Jurkat, Clone E6-1 (cell line): ENCODE measurements around the gene BATF3.
"Not testable (repeated sequence)": the region's sequence is repeated elsewhere in the genome, so short reads cannot be mapped to it uniquely, and the experiment has no call there.

Experiments
- DNase-seq: peaks from one replicate; pipeline ENCODE4 v3.0.0-alpha.2; 2011; ENCODE audit warnings: low read depth, low spot score
- H3K4me3 ChIP-seq: 2 replicates; pipeline ENCODE4 v1.5.1; 2011; ENCODE audit warnings: mild to moderate bottlenecking, low read length, control low read depth, moderate library complexity

BATF3 gene

DNA sequence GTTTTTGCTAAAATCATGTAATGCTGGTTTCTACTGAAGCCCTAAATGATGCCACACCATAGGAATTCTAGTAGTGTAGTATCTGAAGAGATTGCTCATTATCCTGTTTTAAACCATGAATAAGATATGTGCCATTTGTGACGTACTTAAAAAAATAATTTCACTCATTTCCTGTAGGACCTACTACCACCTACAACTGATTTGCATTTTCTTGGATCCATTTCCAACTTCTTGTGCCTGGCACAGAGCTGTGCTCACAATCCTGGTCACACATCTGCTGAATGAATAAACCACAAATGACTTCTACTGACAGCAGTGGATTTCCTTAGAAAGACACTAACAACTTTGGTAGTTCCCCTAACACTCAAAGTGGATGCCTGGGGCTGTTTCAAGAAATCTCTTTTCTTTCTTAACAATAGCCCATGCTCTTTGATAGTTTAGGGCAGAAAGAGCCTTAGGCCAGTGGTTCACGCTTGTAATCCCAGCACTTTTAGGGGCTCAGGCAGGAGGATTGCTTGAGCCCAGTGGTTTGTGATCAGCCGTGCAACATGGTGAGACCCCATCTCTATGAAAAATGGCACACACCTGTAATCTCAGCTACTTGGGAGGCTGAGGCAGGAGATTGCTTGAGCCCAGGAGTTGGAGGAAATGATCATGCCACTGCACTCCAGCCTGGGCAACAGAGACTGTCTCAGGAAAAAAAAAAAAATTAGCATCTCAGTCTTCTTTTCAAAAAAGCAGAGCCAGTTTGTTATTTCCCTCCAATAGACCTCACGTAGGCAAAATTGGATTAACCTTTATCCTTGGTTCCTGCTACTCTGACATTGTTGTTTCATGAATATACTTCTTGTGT is 13.0 kb upstream of the BATF3 start:
- DNase-seq: peak; percentile 10
- H3K4me3 ChIP-seq: no peak overlapping the region

DNA sequence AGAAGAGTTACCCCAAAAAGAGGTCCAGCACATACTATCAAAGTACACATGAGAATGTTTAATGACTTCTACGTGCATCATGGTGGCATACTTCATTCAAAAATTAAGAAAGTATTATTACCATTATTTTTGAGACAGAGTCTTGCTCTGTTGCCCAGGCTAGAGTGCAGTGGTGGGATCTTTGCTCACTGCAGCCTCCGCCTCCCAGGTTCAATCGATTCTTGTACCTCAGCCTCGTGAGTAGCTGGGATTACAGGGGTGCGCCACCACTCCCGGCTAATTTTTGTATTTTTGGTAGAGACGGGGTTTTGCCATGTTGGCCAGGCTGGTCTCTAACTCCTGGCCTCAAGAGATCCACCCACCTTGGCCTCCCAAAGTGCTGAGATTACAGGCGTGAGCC is 12.3 kb upstream of the BATF3 start:
- DNase-seq, H3K4me3 ChIP-seq: not testable (repeated sequence)

DNA sequence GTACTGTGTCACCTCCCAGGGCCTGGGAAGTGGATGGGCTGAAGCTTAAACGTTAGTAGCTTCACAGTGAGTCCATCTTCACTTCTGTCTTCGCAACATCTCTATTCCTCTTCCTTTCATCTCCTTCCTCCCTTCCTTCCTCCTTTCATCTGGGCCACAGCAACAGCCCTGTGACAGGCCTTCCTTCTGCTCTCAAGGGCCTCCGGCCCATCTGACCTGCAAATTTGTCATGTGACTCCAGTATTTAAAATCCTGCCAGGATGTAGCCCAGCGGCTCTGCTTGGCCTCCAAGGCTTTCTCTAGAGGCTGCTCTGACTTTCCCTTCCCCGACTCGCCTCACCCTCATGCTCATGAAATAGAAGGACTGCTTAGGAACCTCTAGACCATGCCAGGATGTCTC is 10.9 kb upstream of the BATF3 start:
- no peak overlapping the region for H3K4me3 ChIP-seq
- DNase-seq: no peak

DNA sequence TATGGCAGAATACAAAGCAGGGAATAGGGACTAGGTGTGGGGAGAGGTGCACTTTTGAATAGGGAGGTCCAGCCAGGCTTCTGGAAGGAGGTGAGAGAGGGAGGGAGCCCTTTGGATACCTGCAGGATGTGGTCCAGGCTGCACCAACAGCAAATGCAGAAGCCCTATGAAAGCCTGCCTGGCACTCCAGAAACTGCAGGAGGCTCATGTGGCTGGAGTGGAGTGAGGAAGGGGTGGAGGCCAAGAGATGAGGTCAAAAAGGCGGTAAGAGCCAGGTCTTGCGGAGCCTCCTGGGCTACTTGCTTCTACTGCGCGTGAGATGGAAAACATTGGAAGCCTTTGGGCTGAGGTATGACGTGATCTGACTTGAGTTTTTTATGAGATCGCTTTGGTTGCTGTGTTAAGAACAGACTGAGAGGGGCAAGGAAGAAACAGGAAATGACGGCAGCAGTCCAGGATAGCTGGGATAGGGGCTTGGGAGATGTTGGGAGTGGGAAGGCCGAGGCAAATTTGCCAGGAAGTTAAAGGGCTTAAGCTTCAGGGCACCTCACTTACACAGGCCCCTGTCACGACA is 4.4 kb upstream of the BATF3 start:
- DNase-seq: no peak

DNA sequence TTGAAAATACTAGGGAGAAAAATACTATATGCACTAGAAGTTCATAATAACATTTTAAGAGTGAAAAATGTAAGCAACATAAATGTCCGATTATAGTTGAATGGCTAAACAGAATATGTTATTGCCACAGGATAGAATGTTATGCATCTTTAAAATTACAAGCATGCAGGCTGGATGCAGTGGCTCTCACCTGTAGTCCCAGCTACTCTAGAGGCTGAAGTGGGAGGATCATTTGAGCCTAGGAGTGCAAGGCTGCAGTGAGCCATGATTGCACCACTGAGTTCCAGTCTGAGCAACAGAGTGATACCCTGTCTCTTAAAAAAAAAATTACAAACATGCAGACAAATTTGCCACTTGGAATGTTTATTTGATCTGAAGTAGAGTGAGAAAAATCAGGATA is 3.0 kb upstream of the BATF3 start:
- no peak overlapping the region for H3K4me3 ChIP-seq
- DNase-seq: no peak

More for the DNA sequence above, 4.4 kb upstream of the BATF3 start:
- H3K4me3 ChIP-seq: no peak overlapping the region

DNA sequence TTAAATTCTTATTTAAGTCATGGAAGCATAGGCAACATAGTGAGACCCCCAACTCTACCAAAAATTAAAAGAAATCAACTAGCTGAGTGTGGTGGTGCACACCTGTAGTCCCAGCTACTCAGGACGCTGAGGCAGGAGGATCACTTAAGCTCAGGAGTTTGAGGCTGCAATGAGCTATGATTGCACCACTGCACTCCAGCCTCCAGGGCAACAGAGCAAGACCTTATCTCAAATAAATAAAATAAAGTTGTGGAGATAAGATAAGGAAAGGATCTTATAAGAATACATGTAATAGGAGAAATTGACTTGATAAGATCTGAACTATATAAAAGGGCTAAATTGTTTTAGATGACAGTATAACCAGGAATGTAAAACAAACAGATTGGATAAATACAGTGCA is 2.3 kb upstream of the BATF3 start:
- H3K4me3 ChIP-seq: no peak overlapping the region
- no peak for DNase-seq

DNA sequence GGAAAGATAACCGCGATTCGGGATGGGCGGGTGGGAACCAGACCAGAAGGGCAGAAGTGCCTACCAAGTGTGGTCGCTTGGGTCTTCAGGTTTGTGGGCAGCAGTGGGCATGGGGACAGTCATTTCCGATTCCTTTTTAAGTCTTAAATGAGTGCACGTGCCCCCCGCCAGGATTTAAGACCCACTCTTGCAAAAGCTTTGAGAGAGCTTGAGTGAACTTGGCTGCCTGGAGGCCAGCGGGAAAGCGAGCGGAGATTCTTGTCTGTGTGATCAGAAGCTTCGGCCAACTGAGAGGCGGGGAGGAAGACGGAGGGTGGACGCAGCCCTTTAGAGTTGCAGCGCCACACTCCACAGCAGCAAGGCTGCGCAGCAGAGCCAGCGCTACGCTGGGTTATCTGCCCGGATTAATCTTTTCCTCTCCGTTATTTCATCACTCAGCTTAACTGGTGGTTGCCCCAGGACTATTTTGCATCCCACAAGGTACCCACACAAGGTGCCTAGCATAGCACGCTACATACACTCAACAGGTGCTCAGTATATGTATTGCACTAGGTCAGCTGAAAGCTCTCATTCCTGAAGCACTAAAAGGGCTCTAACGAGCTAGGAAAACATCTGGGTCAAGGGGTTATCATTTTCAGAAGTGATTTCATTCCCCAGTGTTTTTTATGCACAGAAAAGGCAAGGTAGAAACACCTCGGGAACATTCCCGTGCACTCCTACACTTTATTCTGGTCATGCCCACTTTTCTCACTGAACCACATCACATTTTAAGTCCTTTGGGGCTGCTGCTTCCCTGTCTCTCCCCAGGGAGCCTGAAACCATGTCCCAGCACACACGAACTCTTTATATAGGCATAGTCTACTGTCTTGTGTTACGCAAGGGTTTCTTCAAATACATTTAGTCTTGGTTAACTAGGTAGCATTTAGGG is 1.5 kb upstream of the BATF3 start:
- no peak for DNase-seq
- no peak overlapping the region for H3K4me3 ChIP-seq

DNA sequence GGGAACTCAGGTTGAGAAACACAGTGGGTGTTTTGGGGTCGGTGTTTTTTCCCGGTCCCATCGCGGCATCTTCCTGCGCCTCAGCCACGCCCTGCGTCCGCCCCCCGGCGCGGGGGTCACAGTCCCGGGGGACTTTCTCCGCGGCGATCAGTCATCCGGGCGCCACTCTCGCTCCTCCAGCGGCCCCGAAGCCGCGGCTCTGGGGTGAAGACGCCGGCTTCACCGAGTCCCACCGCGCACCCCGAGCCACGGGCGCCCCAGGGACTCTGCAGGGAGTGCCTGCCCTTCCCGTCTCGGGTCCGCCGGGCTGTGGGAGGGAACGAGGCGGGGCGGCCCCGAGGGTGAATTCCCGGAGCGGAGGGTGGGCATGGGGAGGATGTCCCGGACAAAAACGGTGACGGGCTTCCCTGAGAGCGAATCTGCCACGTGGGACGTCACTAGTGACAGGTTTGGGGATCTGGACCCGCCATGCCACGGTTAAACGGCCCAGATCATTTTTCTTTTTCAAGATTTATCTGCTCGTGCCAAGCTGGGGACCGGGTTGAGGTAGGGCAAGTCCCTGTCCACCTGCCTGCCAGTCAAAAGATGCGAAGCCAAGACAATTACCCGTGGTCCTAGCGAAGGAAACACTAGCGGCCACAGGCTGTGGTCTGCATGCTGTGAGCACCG is 717 bp upstream of the BATF3 start:
- DNase-seq: no peak
- H3K4me3 ChIP-seq: peak overlapping the region; percentile 66

DNA sequence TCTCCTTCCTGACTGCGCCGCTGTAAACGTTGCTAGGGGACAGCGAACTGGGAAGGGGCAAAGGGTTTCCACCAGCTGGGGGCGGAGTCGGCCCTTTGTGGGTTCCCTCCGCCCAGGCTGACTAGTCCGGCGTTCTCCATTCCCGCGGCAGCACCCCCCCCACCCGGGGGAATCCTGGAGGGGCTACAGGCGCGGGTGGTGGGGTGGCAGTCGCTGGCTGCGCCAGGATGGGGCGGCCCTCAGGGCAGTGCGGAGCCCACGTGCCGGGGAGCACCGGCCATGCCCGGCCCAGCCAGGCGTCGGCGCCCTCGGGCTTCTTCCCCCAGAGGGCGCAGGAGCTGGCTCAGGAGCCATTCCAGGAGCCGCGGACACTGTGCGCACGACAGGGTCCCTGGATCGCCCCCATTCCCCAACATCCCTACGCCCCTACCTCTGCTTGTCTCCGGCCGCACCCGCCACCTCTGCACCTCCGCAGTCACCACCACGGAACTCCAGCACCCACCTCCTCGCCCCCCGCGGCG is 476 bp downstream of the BATF3 start:
- peak overlapping the region; percentile 66 for H3K4me3 ChIP-seq
- DNase-seq: peak; percentile 18

DNA sequence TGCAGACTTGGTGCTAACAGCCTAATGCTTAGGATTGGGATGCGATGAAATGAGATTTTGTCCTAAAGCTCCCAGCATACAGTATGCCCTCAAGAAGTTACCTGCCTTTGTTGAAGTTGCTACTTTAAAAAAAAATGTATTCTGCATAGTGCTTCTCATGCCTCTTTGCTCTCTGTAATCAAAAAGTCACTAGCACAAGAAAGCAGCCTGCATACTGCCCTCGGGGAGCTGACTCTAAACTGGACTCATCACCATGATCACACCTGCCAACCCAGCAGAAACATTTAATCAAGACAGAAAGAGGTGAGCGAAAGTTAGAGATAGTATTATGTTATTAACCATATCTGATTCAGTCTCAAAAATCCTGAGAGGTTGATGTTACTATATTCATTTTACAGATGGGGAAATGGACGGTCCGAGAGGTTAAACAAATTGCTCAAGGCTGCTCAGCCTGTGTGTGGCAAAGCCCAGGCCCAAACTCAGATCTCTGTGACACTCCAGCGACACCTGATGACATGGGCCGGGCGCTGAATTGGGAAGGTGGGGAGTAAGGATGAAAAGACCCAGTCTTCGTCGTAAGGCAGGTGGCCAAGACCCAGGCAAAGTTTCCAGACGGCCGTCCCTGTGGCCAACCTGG is 1.1 kb downstream of the BATF3 start:
- no peak for DNase-seq
- peak overlapping the region; percentile 66 for H3K4me3 ChIP-seq

DNA sequence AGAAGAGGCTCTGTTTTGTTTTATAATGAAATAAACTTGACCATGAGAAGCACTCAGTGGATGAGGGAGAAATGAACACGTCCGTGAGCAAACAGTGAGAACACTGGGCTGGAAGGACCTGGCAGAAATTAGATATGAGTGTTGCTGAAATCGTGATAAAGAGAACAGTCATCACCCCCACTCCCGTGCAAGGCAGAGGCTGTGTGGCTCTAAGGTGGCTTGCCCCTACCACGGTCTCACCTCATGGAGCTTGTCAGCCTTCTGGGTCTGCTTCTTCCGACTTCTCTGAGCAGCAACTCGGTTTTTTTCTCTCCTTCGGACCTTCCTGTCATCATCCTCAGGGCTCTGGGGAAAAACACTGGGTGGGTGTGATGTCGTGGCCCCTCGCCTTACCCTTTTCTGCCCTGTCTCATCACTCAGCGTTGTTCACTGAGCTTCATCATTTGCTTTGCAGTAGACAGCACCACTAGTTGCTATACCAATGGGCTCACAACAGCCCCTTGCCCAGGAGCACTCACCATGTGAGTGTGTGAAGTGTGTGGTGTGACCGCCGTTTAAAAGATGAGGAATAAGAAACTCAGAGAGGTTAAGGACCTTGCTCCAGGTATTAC is 2.8 kb downstream of the BATF3 start:
- H3K4me3 ChIP-seq: no peak overlapping the region
- DNase-seq: no peak

DNA sequence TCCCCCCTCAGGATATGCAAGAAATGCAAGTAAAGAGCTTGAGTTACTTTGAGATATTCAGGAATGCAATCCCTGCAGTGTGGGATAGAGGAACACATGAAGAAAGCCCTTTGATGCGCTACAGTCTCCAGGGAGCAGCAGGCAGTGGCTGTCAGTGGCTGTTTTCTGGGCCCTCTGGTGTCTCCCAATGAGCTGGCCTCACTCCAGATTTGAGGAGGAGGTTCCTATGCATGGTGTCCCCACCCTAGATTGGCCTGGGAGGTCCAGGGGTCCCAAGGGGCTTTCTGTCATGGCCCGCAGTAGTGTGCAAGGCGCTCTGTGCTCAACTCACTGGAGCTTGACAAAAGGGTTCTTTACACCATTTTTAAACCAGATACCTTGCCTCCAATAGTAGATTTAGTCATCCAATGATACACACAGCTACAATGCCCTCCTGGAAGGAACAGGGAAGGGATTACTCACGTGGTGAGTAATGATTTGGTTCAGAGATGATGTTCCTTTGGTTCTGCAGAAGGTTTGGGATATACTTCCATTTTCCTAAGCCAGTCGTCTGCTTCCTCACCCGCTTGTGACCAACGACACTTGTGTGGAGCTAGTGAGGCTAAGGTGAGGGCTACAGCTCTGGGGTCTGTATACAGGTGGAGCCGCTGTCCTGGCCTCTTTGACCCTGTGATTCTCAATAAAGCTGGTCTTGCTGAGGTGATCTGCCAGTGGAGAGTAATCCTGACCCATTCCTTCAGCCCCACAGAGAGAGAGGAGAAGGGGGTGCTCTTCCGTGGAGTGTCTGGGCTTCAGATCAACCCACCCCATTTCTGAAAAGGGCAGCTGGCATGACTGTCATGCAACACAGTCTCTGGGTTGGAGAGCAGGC is 6.6 kb downstream of the BATF3 start:
- no peak for DNase-seq
- H3K4me3 ChIP-seq: no peak overlapping the region

DNA sequence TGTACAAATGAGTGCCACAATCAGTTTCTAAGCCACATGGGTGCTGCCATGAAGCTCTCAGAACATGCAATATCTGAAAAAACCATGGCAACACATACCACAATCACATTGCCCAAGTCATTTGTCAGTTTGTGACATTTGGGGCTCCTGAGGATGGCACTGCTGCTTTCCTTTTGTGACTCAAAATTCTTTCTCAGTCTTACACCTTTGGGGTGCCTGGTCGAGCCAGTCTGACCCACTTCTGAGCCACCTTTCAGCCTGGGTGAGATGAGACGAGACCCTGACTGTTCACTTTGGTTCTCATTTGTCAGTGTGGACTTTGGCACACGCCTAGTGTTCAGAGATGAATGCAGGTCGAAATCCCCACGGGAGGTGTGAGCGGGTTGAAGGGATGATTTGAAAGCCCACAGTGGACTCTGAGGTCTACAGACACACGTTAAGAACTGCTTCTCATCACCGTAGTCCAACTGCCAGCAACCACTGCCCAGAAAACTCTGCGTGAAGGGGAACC is 8.0 kb downstream of the BATF3 start:
- no peak overlapping the region for H3K4me3 ChIP-seq
- DNase-seq: no peak

DNA sequence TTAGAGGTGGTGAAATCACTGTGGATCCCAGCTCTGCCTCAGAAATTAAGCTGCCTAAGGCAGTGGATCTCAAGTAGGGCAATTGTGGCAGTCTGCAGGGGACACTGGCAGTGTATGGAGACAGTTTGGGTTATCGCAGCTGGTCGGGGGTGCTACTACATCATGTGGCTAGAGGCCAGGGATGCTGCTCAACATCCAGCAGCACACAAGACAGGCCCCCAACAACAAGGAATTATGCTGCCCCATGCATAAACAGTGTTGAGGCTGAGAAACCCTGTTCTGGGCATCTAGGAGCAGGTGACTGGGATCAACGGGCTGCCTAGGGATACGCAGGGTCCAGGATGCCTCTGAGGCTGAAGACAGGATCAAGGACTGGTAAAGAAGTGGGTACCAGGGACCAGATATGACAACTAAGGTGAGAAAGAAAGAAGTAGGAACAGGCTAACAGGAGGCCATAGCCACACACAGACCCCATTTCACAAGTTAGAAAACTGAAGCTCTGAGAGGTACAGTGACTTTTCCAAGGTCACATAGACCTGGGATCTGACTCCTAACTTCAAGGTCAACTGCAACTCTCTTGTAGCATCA is 8.7 kb downstream of the BATF3 start:
- no peak overlapping the region for H3K4me3 ChIP-seq
- DNase-seq: no peak

DNA sequence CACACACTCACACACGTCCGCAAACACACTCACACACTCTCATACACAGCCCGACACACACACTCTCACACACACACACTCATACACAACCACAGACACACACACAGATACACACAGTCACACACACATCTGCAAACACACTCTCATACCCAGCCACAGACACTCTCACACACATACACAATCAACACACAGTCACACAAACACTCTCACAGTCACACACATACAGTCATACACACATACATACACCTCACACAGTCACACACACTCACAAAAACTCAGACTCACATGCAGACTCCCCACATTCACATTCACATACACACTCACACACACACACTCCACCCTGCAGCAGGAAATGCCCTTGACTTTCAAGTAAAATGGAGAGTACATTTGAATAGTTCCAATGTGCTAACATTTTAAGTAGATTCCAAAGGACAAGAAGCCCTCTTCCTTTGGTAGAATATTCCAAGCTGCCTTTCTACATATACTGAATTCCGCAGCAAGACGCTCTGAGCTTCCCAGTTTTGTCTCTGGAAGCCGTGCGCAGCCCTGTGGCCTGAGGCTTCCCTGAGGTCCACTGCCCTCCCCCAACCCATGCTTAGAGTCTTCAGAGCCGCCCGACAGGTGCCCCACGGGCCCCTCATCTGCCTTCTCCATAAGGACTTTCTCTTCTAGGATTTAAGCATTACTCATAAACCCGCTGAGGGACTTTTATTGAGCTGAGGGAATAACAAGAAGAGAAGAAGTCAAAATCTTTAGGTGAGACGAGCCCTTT is 9.7 kb downstream of the BATF3 start:
- DNase-seq: peak; percentile 11
- H3K4me3 ChIP-seq: no peak overlapping the region

DNA sequence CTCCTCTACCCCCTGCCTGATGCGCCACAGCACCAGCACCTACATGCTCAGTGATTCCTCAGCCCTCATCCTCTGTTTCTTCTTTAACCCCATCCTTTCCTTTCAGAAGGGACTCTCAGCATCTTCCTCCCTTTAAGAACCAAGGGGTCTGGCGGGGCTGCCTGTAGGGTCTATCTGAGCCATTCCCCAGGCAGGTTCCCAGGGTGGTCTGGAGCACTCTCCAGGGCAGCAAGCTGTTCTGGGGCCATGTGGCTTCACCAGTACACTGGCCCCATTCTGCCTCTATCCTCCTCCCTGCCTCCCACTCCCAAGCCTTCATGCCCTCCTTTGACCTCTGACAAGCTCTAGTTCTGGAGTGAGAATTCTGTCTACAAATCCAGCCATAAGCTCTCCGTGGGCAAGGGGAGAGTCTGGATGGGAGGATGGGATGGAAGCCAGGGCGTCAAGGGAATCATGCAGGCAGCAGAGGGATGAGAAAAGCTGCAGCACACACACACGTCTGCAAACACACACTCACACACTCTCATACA is 10.4 kb downstream of the BATF3 start:
- DNase-seq: no peak
- H3K4me3 ChIP-seq: no peak overlapping the region
